Panc1 (cell line): Measurements from ENCODE around the gene ZBTB20.

Experiments
- CTCF ChIP-seq: fragments of 450-650 bp; IDR thresholded peaks from 2 replicates; pipeline ENCODE4 v1.5.1; 2017; ENCODE audit warnings: mild to moderate bottlenecking
- POLR2AphosphoS5 ChIP-seq: IDR thresholded peaks from 2 replicates; pipeline ENCODE4 v1.6.1; 2012; ENCODE audit warnings: mild to moderate bottlenecking, low read depth, low read length, moderate library complexity
- REST ChIP-seq, 2 experiments: IDR thresholded peaks; 2 replicates each; pipeline ENCODE4 v1.6.1; 2011 to 2012; ENCODE audit warnings: low read depth in 2 of 2, control low read depth in 1 of 2, low read length in 1 of 2, mild to moderate bottlenecking in 1 of 2, moderate library complexity in 1 of 2; ENCODE audit not compliant: insufficient read depth in 1 of 2
- SIN3A ChIP-seq: IDR thresholded peaks from 2 replicates; pipeline ENCODE4 v1.6.1; 2012; ENCODE audit warnings: low read depth, mild to moderate bottlenecking, low read length, moderate library complexity, borderline replicate concordance; ENCODE audit not compliant: insufficient read depth
- TCF7L2 ChIP-seq: IDR thresholded peaks from 2 replicates; pipeline ENCODE4 v1.6.1; 2011; ENCODE audit warnings: mild to moderate bottlenecking, low read depth, low read length, inconsistent platforms

GRCh38 chr3:114623420-114624046 lies 523.6 kb downstream of the ZBTB20 start:
- TF ChIP-seq CTCF = no peak
- TF ChIP-seq SIN3A = no peak
- no peak for TF ChIP-seq POLR2AphosphoS5
- TF ChIP-seq TCF7L2 = no peak
- no peak for TF ChIP-seq REST (IDR thresholded peaks at IDR 0.05; ENCODE audit: insufficient read depth in 1 of 2, low read depth in 2 of 2, low read length in 1 of 2)
